ENCODE measurements around the gene MAP1B.

DNA sequence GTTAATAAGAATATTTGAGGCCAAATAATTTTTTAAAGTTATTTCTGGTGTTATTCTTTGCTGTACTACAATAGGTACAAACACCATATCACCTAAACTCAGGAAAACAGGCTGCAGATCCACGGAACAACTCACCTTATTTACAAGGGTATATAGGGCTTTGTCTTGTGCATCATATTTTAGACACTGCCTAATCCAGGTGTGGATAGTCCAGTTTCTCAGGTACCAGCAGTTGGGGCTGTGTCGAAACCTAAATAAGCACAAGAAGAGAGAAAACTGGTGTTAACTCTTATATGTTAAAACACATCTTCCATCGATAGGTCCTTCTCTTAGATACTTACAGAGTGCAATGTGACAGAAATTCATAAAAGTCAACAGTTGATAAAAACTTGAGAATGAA, 130.6 kb downstream of the MAP1B start:
- TF ChIP-seq POLR2A (IDR thresholded peaks at IDR 0.05): no peak
- TF ChIP-seq CTCF (IDR thresholded peaks at IDR 0.05 in 8 of 11, conservative IDR thresholded peaks at IDR 0.05 in 3 of 11): no peak
